ENCODE results near the gene SLC25A3. TPM values are rescaled to one million over a fixed set of nuclear protein-coding genes. Genes with fewer than 3 reads are reported as not detected.

SLC25A3 gene
- total and polyA plus RNA-seq, 2 donors (not counting 1 experiment from before 2014, with no cell fraction given), result 276 to 304 TPM

GRCh38 chr12:98591209-98591608, 2.3 kb upstream of the SLC25A3 start:
- Histone ChIP-seq H2AFZ (ENCODE audit: insufficient read depth, low read depth, low read length, poor library complexity, severe bottlenecking) (no peak overlapping the region), H3K36me3 (replicated peaks in 1 of 2; ENCODE audit: control extremely low read depth in 1 of 2, control insufficient read depth in 1 of 2, extremely low read depth in 1 of 2, insufficient read depth in 2 of 2, low read length in 1 of 2) (peaks cover 2 to 9% of the 10 kb centered on the region in 2 experiments), H3K27me3 (replicated peaks in 1 of 4; ENCODE audit: control extremely low read depth in 1 of 4, control insufficient read depth in 3 of 4, insufficient read depth in 4 of 4, low read length in 3 of 4) (no peaks in the 10 kb centered on the region), H3K79me2 (ENCODE audit: control insufficient read depth, insufficient read depth, low read length) (peaks cover 30% of the 10 kb centered on the region), H3K9me3 (ENCODE audit: control extremely low read depth in 1 of 3, control insufficient read depth in 2 of 3, insufficient read depth in 1 of 3, low read length in 2 of 3) (no peaks in the 10 kb centered on the region), H3K4me1 (ENCODE audit: control insufficient read depth in 2 of 2, insufficient read depth in 2 of 2, low read length in 2 of 2) (peaks cover 20 to 22% of the 10 kb centered on the region in 2 donors), H3K9ac (ENCODE audit: low read length) (no peak overlapping the region), H3K4me3 (ENCODE audit: control extremely low read depth in 1 of 5, extremely low read depth in 1 of 5, insufficient read depth in 1 of 5, low read depth in 2 of 5, low read length in 4 of 5) (no peak overlapping the region), H3K27ac (ENCODE audit: low read length in 2 of 2) (no peak overlapping the region), H3K4me2 (replicated peaks; ENCODE audit: low read depth, low read length, poor library complexity, severe bottlenecking) (no peak overlapping the region), H4K20me1 (ENCODE audit: control insufficient read depth, insufficient read depth, low read length, poor library complexity, severe bottlenecking) (no peaks in the 10 kb centered on the region)
- Mint-ChIP-seq H3K9me3 (ENCODE audit: insufficient read depth) (no peaks in the 10 kb centered on the region), H3K27ac (no peak overlapping the region), H3K4me3 (peak overlapping the region; percentile 49), H3K4me1 (peaks cover 27% of the 10 kb centered on the region), H3K27me3 (no peaks in the 10 kb centered on the region)
- DNase-seq (no peak), ATAC-seq (ENCODE audit: low read depth) (no peak)
- ChIA-PET POLR2A (no interaction called here), CTCF (interaction anchor here (1.1 to 1.5 kb wide), 2 partner anchors 13 to 25 kb away, joined by 3 to 8 read pairs; no protein-coding TSS in a partner anchor)
- no CpG with 5 or more reads among the region's 4 CpGs for WGBS (ENCODE audit: insufficient coverage)
- TF ChIP-seq EZH2 (IDR thresholded peaks at IDR 0.05; ENCODE audit: borderline replicate concordance, insufficient read depth, low read depth, low read length, poor library complexity, severe bottlenecking) (no peak), CTCF (IDR thresholded peaks at IDR 0.05) (no peak)
- intact Hi-C loops (cut with micrococcal nuclease), result no loop called here

- Mint-ChIP-seq H3K27ac (peak overlapping the region; percentile 98), H3K4me1 (peaks cover 34% of the 10 kb centered on the region), H3K9me3 (ENCODE audit: insufficient read depth) (no peaks in the 10 kb centered on the region), H3K4me3 (peak overlapping the region; percentile 91), H3K27me3 (no peaks in the 10 kb centered on the region)
- peak overlapping the region; percentile 85 for H2AFZ ChIP-seq (ENCODE audit: insufficient read depth, low read depth, low read length, poor library complexity, severe bottlenecking)
- peak overlapping the region; percentile 85 for H3K4me2 ChIP-seq (replicated peaks; ENCODE audit: low read depth, low read length, poor library complexity, severe bottlenecking)
- ChIA-PET CTCF (interaction anchor here (0.7 to 5.3 kb wide), 8 partner anchors 11 to 196 kb away, joined by 3 to 31 read pairs (median 4); partner anchors contain the start of genes APAF1 and IKBIP), POLR2A (interaction anchor here (0.6 to 2.6 kb wide), 11 partner anchors 14 to 339 kb away, joined by 3 to 21 read pairs (median 5); partner anchors contain the start of genes APAF1, IKBIP and TMPO)
- H3K9me3 ChIP-seq (ENCODE audit: control extremely low read depth in 1 of 3, control insufficient read depth in 2 of 3, insufficient read depth in 1 of 3, low read length in 2 of 3), result no peaks in the 10 kb centered on the region
- no peak for DNase-seq
- peak overlapping the region; percentile 93 for H3K9ac ChIP-seq (ENCODE audit: low read length)
- no peak for TF ChIP-seq EZH2 (IDR thresholded peaks at IDR 0.05; ENCODE audit: borderline replicate concordance, insufficient read depth, low read depth, low read length, poor library complexity, severe bottlenecking)
- no peak for TF ChIP-seq CTCF (IDR thresholded peaks at IDR 0.05)
- ATAC-seq (ENCODE audit: low read depth), result no peak
- H3K27me3 ChIP-seq (replicated peaks in 1 of 4; ENCODE audit: control extremely low read depth in 1 of 4, control insufficient read depth in 3 of 4, insufficient read depth in 4 of 4, low read length in 3 of 4), result no peaks in the 10 kb centered on the region
- intact Hi-C loops (cut with micrococcal nuclease), result loop anchor here (1.0 to 2.0 kb wide), 4 partner anchors 20 to 88 kb away; partner anchors contain the start of genes IKBIP and TMPO
- H3K4me3 ChIP-seq (ENCODE audit: control extremely low read depth in 1 of 5, extremely low read depth in 1 of 5, insufficient read depth in 1 of 5, low read depth in 2 of 5, low read length in 4 of 5), result peak overlapping the region; percentile 62 to 100 (median 69)
- peak overlapping the region; percentile 96 to 98 for H3K27ac ChIP-seq (ENCODE audit: low read length in 2 of 2)
- H3K4me1 ChIP-seq (ENCODE audit: control insufficient read depth in 2 of 2, insufficient read depth in 2 of 2, low read length in 2 of 2), result peaks cover 20 to 25% of the 10 kb centered on the region in 2 donors
- peaks cover 4 to 23% of the 10 kb centered on the region in 2 experiments for H3K36me3 ChIP-seq (replicated peaks in 1 of 2; ENCODE audit: control extremely low read depth in 1 of 2, control insufficient read depth in 1 of 2, extremely low read depth in 1 of 2, insufficient read depth in 2 of 2, low read length in 1 of 2)
- 66% methylated on average over 3 of the region's 9 CpGs for WGBS (ENCODE audit: insufficient coverage)
- peaks cover 43% of the 10 kb centered on the region for H3K79me2 ChIP-seq (ENCODE audit: control insufficient read depth, insufficient read depth, low read length)
- H4K20me1 ChIP-seq (ENCODE audit: control insufficient read depth, insufficient read depth, low read length, poor library complexity, severe bottlenecking), result no peaks in the 10 kb centered on the region
Measured at GRCh38 chr12:98592825-98593322, 612 bp upstream of the SLC25A3 start.
